CD14-positive monocyte (primary cell): ENCODE data around the gene FHL3. TPM values are rescaled to one million over a fixed set of nuclear protein-coding genes. Genes with fewer than 3 reads are reported as not detected.

ENCODE experiments used
- DNase-seq, 3 donors: peaks; one replicate each; pipeline ENCODE4 v3.0.0-alpha.2; 2011 to 2022
- H2AFZ ChIP-seq: 2 replicates; pipeline ENCODE4 v1.6.0; 2012; ENCODE audit warnings: mild to moderate bottlenecking, low read depth, low read length, inconsistent platforms; ENCODE audit not compliant: insufficient read depth, poor library complexity, severe bottlenecking
- H3K27ac ChIP-seq, 2 donors: 1 replicate in 1 of 2; 2 replicates in 1 of 2; pipeline ENCODE4 v1.5.1; 2012 to 2013; ENCODE audit warnings: low read length in 2 of 2, control low read depth in 1 of 2, inconsistent platforms in 1 of 2, low read depth in 1 of 2, mild to moderate bottlenecking in 1 of 2
- H3K27me3 ChIP-seq, 2 donors: one replicate each; pipeline versions ENCODE4 v1.6.0 to v1.6.1; 2011 to 2013; ENCODE audit warnings: low read length in 2 of 2; ENCODE audit not compliant: control insufficient read depth in 2 of 2, insufficient read depth in 2 of 2
- H3K36me3 ChIP-seq, 2 donors: replicated peaks in 1 of 2; 1 replicate in 1 of 2; 2 replicates in 1 of 2; pipeline versions ENCODE4 v1.5.1 to v1.6.1; 2012 to 2013; ENCODE audit warnings: low read length in 2 of 2, control low read depth in 1 of 2, inconsistent platforms in 1 of 2, mild to moderate bottlenecking in 1 of 2; ENCODE audit not compliant: insufficient read depth in 2 of 2, control insufficient read depth in 1 of 2
- H3K4me1 ChIP-seq, 2 donors: 1 replicate in 1 of 2; 2 replicates in 1 of 2; pipeline versions ENCODE4 v1.5.1 to v1.6.1; 2012 to 2013; ENCODE audit warnings: low read length in 2 of 2, control low read depth in 1 of 2, inconsistent platforms in 1 of 2, mild to moderate bottlenecking in 1 of 2, moderate library complexity in 1 of 2; ENCODE audit not compliant: insufficient read depth in 2 of 2, control insufficient read depth in 1 of 2
- H3K4me2 ChIP-seq: replicated peaks from 2 replicates; pipeline ENCODE3; 2012; ENCODE audit warnings: low read length, moderate library complexity, mild to moderate bottlenecking; ENCODE audit not compliant: poor library complexity, severe bottlenecking; ENCODE audit errors: extremely low read depth
- H3K4me3 ChIP-seq, 3 experiments: fragments of 200-600 bp in 1 of 3; sonication (generic) in 1 of 3; replicated peaks in 1 of 3; 1 replicate in 2 of 3; 2 replicates in 1 of 3; pipeline ENCODE4 v1.5.1; 2011 to 2013; ENCODE audit warnings: low read length in 3 of 3, mild to moderate bottlenecking in 3 of 3, control low read depth in 2 of 3, low read depth in 2 of 3, inconsistent platforms in 1 of 3, moderate library complexity in 1 of 3
- H3K79me2 ChIP-seq: 2 replicates; pipeline ENCODE4 v1.6.0; 2012; ENCODE audit warnings: mild to moderate bottlenecking, control low read depth, inconsistent platforms, low read length, moderate library complexity; ENCODE audit not compliant: insufficient read depth
- H3K9ac ChIP-seq: 2 replicates; pipeline ENCODE4 v1.6.0; 2017; ENCODE audit warnings: low read length, mild to moderate bottlenecking; ENCODE audit not compliant: insufficient read depth, poor library complexity, severe bottlenecking
- H3K9me3 ChIP-seq, 2 donors: replicated peaks in 1 of 2; 1 replicate in 1 of 2; 2 replicates in 1 of 2; pipeline versions ENCODE4 v1.5.1 to v1.6.1; 2012 to 2013; ENCODE audit warnings: low read length in 2 of 2, control low read depth in 1 of 2; ENCODE audit not compliant: control insufficient read depth in 1 of 2, insufficient read depth in 1 of 2
- H4K20me1 ChIP-seq: 2 replicates; pipeline ENCODE4 v1.6.0; 2012; ENCODE audit warnings: mild to moderate bottlenecking, low read length, control low read depth, moderate library complexity; ENCODE audit not compliant: insufficient read depth
- H3K27ac Mint-ChIP-seq, 7 donors: one replicate each; pipeline ENCODE4 v1.8.0; 2020; ENCODE audit warnings: mild to moderate bottlenecking in 7 of 7, mixed read lengths in 7 of 7, moderate library complexity in 6 of 7, inconsistent platforms in 2 of 7
- H3K27me3 Mint-ChIP-seq, 3 donors: one replicate each; pipeline ENCODE4 v1.8.0; 2021 to 2022; ENCODE audit warnings: low read depth in 3 of 3, mild to moderate bottlenecking in 3 of 3, mixed read lengths in 3 of 3, moderate library complexity in 3 of 3, inconsistent platforms in 1 of 3
- H3K36me3 Mint-ChIP-seq, 2 donors: one replicate each; pipeline ENCODE4 v1.8.0; 2020; ENCODE audit warnings: mixed read lengths in 2 of 2, inconsistent platforms in 1 of 2, mild to moderate bottlenecking in 1 of 2
- H3K4me1 Mint-ChIP-seq: one replicate; pipeline ENCODE4 v1.8.0; 2020; ENCODE audit warnings: mild to moderate bottlenecking, mixed read lengths
- H3K4me3 Mint-ChIP-seq, 2 donors: one replicate each; pipeline ENCODE4 v1.8.0; 2020; ENCODE audit warnings: mild to moderate bottlenecking in 2 of 2, mixed read lengths in 2 of 2, moderate library complexity in 1 of 2
- H3K9me3 Mint-ChIP-seq, 7 donors: one replicate each; pipeline ENCODE4 v1.8.0; 2020 to 2022; ENCODE audit warnings: mixed read lengths in 7 of 7, mild to moderate bottlenecking in 6 of 7, moderate library complexity in 6 of 7, inconsistent platforms in 2 of 7
- WGBS: methylation state at CpG from one replicate; pipeline ENCODE4 v1.1.5; 2013; ENCODE audit warnings: missing lambda C conversion rate; ENCODE audit not compliant: insufficient coverage; 5-methylcytosine and 5-hydroxymethylcytosine counted together
- intact Hi-C, 2 donors: fragments of 100-400 bp; cut with micrococcal nuclease; formaldehyde crosslinking; loops; one replicate each; pipeline versions ENCODE4 v1.15.0 to v1.15.1; 2023
- polyA plus RNA-seq, 3 donors: library from polyadenylated mRNA; depleted of rRNA in 1 of 3; unstranded in 2 of 3; stranded (reverse) in 1 of 3; fragments of 300-500 nt in 2 of 3; fragments of >200 nt in 1 of 3; fragmentation: Illumina TruSeq in 2 of 3; gene quantifications; 1 replicate in 2 of 3; 2 replicates in 1 of 3; pipeline ENCODE4 v1.2.3, GENCODE V29; 2012 to 2021
- TF ChIP-seq, protein P1 (sequence below): fragments of 200-600 bp; IDR thresholded peaks from one replicate; pipeline ENCODE4 v1.8.0; 2022; ENCODE audit warnings: antibody characterized with exemption, mild to moderate bottlenecking

Gene FHL3
- polyA plus RNA-seq, 3 donors = 24.7 to 32.3 (median 26.1) TPM

DNA sequence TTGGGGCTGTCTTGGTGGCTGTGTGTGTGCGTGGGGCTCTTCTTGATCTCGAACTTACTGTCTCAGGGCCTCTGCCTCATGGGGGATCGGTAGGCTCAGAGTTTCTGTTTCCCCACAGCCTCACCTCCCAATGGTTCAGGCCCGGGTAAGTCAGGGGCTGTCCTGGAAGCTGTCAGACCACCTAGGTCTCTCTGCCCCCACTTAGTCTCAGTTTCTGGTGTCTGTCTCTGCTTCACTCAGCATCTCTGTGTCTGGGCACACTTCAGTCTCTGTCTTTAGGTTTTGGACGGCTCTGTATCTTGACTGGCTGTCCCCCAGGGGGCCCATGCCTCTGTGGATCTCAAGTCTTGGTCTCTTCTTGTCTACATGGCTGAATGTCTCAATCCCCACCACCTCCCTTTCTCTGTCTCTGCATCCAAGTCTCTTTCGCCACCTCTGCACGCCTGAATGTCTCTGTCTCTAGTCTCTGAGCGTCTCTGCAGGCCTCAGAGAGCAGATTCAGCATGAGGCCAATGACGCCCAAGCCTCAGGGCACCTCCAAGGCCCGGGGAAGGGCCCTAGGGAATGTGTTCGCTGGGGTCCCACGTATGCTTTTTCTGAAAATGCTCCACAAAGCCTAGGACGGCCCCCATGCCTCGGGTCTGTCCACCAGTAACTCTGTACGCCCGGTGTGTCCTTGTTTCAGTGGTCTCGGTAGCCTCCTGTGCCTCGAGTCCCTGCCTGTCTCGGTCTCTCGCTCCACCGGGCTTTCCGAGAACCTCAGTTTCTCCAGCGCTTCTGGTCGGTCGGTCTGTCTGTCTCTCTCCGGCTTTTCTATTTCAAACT lies 818 bp downstream of the FHL3 start:
- no peak for DNase-seq
- 6% methylated on average over 21 of the region's 26 CpGs for WGBS
- intact Hi-C loops = loop anchor here in 1 of 2 donors (10.0 kb wide), 1 partner anchor 190 kb away; no protein-coding TSS in a partner anchor
- Mint-ChIP-seq H3K36me3 (peaks cover 3 to 6% of the 10 kb centered on the region in 2 donors), H3K4me3 (peak overlapping the region; percentile 96 to 99), H3K9me3 (peaks cover 0 to under 1% (median 0%) of the 10 kb centered on the region in 7 donors), H3K27ac (peak overlapping the region; percentile 38 to 92 (median 87)), H3K27me3 (no peaks in the 10 kb centered on the region), H3K4me1 (peaks cover 72% of the 10 kb centered on the region)
- no peaks in the 10 kb centered on the region for H3K9me3 ChIP-seq
- peak overlapping the region; percentile 68 to 90 (median 76) for H3K4me3 ChIP-seq
- H3K79me2 ChIP-seq = peaks cover 51% of the 10 kb centered on the region
- TF ChIP-seq, protein P1, sequence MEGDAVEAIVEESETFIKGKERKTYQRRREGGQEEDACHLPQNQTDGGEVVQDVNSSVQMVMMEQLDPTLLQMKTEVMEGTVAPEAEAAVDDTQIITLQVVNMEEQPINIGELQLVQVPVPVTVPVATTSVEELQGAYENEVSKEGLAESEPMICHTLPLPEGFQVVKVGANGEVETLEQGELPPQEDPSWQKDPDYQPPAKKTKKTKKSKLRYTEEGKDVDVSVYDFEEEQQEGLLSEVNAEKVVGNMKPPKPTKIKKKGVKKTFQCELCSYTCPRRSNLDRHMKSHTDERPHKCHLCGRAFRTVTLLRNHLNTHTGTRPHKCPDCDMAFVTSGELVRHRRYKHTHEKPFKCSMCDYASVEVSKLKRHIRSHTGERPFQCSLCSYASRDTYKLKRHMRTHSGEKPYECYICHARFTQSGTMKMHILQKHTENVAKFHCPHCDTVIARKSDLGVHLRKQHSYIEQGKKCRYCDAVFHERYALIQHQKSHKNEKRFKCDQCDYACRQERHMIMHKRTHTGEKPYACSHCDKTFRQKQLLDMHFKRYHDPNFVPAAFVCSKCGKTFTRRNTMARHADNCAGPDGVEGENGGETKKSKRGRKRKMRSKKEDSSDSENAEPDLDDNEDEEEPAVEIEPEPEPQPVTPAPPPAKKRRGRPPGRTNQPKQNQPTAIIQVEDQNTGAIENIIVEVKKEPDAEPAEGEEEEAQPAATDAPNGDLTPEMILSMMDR = no peak
- peak overlapping the region; percentile 96 for H3K4me2 ChIP-seq
- H3K4me1 ChIP-seq = peaks cover 65 to 80% of the 10 kb centered on the region in 2 donors
- H3K9ac ChIP-seq = peak overlapping the region; percentile 79
- H3K36me3 ChIP-seq = no peaks in the 10 kb centered on the region
- H3K27me3 ChIP-seq = no peaks in the 10 kb centered on the region
- peak overlapping the region; percentile 65 for H2AFZ ChIP-seq
- peaks cover 20% of the 10 kb centered on the region for H4K20me1 ChIP-seq
- H3K27ac ChIP-seq = peak overlapping the region; percentile 14 to 83

DNA sequence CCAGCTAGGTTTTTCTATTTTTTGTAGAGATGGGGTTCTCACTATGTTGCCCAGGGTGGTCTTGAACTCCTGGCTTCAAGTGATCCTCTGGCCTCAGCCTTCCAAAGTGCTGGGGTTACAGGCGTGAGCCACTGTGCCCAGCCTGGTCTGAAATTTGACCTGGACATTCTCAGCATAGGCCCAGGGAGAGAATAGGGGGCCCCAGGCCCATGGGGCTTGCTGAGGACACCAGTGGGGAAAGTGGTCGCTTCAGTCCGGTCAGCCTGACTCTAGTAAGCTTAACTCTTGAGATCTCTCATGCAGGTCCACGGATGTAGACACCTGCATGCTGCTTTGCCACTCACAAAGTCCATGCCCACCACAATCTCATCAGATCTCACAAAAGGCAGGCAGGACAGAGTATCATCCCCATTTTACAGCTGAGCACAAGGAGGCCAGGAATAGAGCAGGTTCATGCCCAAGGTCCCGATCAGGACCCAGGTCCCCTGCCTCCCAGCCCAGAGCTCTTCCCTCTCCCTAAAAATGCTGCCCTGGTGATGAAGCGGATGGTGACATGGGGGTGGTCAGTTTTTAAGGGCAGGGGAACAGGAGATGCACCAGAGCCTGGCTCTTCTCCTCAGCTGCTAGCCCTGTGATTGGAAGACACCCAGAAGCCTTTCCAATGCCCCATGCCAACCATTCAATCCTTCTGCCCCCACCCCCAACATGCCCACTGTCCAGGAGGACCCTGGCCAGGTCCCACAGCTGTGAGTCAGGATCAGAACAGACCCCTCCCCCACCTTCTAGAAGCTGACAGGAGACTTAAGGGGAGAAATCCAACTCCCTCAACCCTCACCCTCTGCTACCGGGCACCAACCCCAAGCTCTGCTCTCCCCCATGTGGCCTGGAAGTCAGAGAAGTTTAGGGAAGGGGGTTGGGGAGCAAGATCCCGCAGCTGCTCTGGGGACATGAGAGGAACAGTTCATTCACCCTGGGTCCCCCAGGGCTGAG lies 1.8 kb downstream of the FHL3 start:
- H4K20me1 ChIP-seq = peaks cover 20% of the 10 kb centered on the region
- H3K27ac ChIP-seq = peak overlapping the region; percentile 14 to 83
- H3K4me3 ChIP-seq = peak overlapping the region; percentile 68 to 90 (median 76)
- no peaks in the 10 kb centered on the region for H3K9me3 ChIP-seq
- Mint-ChIP-seq H3K4me1 (peaks cover 73% of the 10 kb centered on the region), H3K27me3 (no peaks in the 10 kb centered on the region), H3K36me3 (peaks cover 7 to 9% of the 10 kb centered on the region in 2 donors), H3K4me3 (peak overlapping the region; percentile 96 to 99), H3K27ac (peak overlapping the region; percentile 41 to 92 (median 79)), H3K9me3 (no peaks in the 10 kb centered on the region)
- TF ChIP-seq, protein P1 = no peak
- H3K4me1 ChIP-seq = peaks cover 65 to 80% of the 10 kb centered on the region in 2 donors
- H3K79me2 ChIP-seq = peaks cover 61% of the 10 kb centered on the region
- peak overlapping the region; percentile 96 for H3K4me2 ChIP-seq
- peak in 1 of 3 donors; percentile 15 for DNase-seq
- H2AFZ ChIP-seq = peak overlapping the region; percentile 65
- intact Hi-C loops = loop anchor here in 1 of 2 donors (10.0 kb wide), 1 partner anchor 189 kb away; no protein-coding TSS in a partner anchor
- H3K36me3 ChIP-seq = peaks cover 5% of the 10 kb centered on the region in 2 donors
- 79% methylated on average over 5 of the region's 8 CpGs for WGBS
- peak overlapping the region; percentile 79 for H3K9ac ChIP-seq
- H3K27me3 ChIP-seq = no peaks in the 10 kb centered on the region
